Astrocyte of the hippocampus (primary cell): Measurements from ENCODE around the gene KCNJ9.
A peak's percentile ranks its signal among the peaks of the same experiment; 100 is the strongest.
"Not testable (repeated sequence)": the region's sequence is repeated elsewhere in the genome, so short reads cannot be mapped to it uniquely, and the experiment has no call there.

Experiments
- DNase-seq: peaks from one replicate; pipeline ENCODE4 v3.0.0; 2011; ENCODE audit warnings: low read depth, low spot score

KCNJ9 gene

DNA sequence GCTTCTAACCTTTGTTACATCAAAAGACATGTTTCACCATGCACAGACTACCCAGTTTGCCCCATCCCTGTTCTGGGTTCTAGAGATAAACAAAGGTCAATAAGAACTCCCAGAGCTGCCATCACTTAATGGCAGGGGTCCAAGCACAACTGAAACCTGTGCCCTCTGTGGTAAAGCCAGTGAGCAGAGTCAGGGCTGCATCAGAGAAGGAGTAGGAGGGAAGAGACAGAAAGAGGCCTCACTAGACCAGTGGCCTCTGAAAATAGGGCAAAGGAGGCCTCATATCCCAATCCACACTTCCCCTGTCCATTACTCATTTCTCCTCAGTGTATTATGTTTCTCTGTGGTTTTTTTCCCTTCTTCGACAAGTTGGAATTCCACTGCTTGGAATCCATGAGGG is 44.4 kb downstream of the KCNJ9 start:
- peak; percentile 32 for DNase-seq

DNA sequence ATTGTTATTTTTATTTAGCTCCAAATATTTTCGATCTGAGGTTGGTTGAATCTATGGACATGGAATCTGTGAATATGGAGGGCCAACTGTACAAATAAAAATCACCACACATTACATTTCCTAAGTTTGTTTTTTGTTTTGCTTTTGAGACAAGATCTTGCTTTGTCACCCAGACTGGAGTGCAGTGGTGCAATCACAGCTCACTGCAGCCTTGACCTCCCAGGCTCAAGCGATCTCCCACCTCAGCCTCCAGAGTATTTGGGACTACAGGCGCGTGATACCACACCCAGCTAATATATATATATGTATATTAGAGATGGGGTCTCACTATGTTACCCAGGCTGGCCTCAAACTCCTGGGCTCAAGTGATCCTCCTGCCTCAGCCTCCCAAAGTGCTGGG is 45.0 kb downstream of the KCNJ9 start:
- DNase-seq, result not testable (repeated sequence)

DNA sequence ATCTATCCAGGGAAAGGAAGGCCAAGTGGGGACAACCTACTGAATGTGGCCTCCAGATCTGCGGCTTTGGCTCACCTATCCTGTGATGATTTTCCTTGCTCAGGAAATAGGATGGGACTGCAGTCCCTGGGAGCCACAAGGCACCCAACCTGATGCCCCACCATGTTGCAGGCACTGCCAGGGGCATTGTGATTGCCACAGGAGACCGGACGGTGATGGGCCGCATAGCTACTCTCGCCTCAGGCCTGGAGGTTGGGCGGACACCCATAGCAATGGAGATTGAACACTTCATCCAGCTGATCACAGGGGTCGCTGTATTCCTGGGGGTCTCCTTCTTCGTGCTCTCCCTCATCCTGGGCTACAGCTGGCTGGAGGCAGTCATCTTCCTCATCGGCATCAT is 46.0 kb downstream of the KCNJ9 start:
- no peak for DNase-seq

DNA sequence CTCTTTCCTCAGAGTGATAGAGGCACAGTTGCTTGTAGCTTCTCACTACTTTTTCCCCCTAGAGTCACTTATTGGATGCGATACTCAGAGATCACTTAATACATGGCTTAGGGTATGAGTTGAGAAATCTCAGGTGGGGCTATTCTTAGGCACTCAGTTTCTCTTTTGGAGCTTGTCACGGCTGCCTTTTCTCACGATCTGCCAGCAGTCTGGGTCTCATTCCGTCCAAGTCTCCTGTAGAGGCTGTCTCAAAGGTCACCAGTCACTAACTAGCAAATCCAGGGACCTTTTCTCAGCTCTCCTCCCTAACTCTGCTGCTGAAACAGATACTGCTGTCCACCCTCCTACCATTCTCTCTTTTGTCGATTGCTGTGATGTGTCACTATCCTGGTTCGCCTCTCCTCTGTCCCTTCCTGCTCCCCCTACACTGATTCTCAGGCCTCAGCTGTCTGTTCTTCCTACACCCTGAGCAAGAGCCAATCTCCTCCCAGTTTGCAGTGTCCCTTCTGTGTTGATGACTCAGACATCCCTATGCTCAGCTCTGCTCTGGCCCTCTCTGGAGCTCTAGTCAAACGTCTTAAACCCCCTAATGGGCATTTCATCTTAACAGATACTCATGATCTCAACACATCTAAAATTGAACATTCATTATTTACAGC is 46.7 kb downstream of the KCNJ9 start:
- peak; percentile 36 for DNase-seq

DNA sequence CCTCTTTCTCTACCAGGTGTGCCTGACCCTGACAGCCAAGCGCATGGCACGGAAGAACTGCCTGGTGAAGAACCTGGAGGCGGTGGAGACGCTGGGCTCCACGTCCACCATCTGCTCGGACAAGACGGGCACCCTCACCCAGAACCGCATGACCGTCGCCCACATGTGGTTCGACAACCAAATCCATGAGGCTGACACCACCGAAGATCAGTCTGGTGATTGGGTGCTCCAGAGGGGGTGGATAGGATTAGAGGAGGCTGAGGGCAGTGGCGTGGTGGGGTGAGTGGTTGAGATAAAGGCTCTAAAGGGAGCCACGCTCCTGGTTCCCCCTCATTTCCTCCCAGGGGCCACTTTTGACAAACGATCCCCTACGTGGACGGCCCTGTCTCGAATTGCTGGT is 47.3 kb downstream of the KCNJ9 start:
- no peak for DNase-seq

DNA sequence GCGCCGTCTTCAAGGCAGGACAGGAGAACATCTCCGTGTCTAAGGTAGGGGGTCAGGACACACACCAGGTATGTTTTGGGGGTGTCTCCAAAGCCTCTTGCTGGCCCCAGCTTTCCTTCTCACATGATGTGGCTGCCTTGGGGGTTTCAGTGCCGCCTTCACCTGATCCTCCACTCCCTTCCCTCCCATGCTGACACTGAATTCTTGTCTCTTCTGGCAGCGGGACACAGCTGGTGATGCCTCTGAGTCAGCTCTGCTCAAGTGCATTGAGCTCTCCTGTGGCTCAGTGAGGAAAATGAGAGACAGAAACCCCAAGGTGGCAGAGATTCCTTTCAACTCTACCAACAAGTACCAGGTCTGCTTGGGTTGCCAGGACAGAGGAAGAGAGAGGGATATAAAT is 47.7 kb downstream of the KCNJ9 start:
- peak; percentile 27 for DNase-seq

DNA sequence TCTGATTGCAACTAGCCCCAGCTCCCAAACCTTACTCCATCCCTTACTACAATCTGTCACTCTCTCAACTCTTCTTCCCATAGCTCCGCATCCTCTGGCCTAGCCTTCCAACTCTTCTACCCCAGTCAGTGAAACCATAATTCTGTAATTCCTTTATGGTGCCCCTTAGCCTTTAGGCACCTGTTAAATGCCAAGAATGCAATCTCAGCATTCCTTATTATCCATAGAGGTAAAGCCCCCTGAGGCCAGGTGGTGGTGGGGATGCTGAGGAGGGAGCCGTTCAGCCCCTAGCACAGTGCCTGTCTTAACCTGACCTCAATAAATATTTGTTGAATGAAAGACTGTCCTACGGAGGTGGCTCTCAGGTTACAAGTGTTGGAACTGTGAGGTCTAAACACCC is 48.2 kb downstream of the KCNJ9 start:
- no peak for DNase-seq

DNA sequence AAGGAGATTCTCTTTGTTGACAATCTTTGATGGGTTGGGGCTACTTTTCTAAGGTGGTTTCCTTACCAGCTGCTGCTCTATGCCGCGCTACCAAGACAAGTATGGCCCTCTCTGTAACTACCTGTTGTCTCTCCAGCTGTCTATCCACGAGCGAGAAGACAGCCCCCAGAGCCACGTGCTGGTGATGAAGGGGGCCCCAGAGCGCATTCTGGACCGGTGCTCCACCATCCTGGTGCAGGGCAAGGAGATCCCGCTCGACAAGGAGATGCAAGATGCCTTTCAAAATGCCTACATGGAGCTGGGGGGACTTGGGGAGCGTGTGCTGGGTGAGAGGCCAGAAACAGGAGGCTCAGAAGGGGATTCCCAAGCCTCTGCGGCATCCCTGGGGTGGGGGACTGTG is 48.6 kb downstream of the KCNJ9 start:
- no peak for DNase-seq

DNA sequence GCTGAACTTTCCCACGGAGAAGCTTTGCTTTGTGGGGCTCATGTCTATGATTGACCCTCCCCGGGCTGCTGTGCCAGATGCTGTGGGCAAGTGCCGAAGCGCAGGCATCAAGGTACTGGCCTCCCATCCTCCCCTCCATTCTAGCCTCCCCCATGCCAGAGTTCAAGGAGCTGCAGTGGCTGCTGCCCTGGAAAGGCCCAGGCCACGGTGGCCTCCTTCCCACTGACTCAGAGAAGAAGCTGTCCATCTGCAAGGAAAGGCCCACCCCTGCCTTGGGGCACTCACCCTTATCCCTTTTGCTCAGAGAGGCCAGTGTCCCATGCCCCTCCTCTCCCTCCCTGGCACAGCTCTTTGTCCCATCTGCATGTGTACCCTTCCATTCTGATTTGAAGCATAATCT is 49.1 kb downstream of the KCNJ9 start:
- no peak for DNase-seq

DNA sequence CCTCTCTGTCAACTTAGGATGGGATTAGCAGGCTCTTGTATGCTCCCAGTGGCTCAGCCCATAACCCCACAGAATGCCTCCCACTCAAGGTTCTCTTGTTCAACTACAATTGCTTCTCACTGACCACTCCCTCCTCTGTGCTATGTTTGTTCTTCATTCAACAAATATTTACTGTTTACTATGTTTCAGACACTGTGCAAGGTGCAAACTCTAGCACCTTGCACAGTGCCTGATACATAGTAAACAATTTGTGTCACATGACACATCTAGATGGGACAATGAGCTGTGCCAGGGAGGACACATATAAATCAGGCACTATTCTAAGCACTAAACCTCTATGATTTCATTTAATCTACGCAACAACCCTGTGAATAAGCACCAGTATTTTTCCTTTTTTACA is 49.6 kb downstream of the KCNJ9 start:
- DNase-seq, result no peak

DNA sequence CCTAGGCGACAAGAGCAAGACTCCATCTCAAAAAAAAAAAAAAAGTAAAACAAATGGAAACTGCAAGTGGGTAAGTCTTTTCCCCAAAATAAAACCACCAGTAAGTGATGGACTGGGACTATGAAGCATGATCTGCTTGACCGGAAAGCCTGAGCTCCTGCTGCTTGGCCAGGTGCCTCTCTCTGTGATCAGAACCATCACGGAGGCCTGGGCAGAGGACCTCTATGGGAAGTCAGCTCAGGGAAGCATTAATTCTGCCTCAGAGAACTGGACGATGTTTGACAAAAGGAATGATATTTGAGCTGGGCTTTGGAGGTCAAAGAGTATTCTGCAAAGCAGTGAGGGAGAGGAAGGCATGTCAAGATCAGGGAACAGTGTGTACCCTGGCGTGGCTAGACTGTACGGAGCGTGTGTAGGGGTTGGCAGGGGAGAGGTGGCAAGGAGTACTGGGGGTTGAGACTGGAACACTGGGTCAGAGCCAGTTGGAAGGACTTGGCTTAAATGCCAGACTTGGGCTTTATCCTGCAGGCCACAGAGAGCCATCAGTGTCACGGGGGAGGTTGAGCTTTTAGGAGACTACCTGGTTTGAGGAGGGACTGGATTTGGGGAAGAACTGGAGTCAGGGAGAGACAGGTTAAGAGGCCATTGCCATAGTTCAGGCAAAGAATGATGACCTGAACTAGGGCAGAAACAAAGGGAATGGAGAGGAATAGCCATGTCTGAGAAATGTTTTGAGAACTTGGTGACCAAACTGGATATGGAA is 50.6 kb downstream of the KCNJ9 start:
- DNase-seq, result no peak

DNA sequence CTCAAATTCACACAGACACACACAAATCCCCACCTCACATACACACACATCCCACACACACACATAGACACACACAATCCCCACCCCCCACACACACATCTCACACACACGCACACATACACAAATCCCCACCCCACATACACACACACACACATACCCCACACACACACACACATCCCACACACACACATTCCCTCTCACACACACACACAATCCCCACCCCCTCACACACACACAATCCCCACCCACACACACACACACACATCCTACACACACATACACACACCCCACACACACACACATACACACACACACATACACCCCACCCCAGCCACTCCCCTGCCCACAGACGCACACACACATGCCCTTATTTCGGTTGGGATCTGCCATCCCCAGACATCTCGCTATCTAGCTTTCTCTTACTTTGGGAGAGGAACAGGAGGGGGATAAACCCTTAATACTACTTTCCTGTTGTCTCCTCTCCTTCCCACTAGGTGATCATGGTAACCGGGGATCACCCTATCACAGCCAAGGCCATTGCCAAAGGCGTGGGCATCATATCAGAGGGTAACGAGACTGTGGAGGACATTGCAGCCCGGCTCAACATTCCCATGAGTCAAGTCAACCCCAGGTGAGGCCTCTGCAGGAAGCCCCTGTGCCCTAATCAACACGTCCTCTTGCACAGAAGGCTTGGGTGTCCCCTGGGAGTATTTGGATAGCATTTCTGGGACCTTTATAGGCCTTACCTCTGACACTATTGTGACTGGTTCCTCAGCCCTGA is 52.8 kb downstream of the KCNJ9 start:
- no peak for DNase-seq

DNA sequence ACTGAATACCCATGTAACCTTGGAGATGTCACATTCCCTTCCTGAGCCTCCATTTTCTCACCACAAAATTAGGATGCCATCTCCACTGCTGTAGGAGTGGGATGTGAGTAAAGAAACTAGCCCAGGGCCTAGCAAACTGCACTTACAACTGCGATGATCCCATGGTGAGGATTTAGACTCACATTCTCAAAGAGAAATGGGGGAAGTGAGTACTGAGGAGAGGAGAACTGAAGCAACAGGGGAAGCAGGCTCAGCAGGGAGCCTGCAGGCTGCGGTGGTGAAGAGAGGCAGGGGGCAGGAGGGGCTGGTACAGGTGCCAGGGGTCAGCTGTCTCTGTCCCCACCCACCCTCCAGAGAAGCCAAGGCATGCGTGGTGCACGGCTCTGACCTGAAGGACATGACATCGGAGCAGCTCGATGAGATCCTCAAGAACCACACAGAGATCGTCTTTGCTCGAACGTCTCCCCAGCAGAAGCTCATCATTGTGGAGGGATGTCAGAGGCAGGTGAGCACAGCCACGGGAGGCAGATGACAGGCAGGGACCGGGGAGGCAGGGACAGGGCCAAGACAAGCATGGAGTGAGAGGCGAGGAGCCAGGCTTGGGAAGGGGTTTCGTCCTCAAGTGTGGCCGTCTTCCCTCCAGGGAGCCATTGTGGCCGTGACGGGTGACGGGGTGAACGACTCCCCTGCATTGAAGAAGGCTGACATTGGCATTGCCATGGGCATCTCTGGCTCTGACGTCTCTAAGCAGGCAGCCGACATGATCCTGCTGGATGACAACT is 53.6 kb downstream of the KCNJ9 start:
- DNase-seq, result no peak

DNA sequence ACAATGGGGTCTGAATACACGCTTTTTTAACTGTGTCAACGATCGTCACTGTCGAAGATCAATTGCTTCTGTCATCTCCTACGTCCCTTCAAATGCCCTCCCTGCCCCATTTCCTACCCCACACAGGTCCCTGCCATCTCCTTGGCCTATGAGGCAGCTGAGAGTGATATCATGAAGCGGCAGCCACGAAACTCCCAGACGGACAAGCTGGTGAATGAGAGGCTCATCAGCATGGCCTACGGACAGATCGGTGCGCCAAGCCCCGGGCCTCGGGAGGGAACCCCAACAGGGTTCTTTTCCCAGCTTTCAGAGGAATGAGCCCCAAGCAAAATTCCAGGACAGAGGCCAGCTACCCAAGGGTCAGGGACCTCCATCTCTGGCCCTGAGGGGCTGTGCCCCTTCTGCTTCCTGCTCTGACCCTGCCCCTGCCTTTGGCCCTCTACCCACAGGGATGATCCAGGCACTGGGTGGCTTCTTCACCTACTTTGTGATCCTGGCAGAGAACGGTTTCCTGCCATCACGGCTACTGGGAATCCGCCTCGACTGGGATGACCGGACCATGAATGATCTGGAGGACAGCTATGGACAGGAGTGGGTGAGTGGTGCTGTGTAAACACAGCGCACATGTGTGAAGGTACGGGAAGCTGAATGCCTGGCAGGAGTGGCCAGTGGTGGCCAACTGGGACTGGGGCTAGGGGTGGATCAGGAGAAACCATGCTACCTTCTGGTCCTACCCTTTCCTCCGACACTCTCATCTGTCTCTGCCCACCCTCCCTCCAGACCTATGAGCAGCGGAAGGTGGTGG is 55.0 kb downstream of the KCNJ9 start:
- no peak for DNase-seq

DNA sequence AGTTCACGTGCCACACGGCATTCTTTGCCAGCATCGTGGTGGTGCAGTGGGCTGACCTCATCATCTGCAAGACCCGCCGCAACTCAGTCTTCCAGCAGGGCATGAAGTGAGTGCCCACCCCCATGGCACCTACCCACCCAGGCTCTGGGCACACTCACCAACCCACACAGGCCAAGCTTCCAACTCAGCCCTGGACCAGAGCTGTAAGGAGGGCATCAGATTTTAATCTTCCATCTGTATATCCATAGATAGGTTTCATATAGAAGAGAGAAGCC is 55.5 kb downstream of the KCNJ9 start:
- no peak for DNase-seq

DNA sequence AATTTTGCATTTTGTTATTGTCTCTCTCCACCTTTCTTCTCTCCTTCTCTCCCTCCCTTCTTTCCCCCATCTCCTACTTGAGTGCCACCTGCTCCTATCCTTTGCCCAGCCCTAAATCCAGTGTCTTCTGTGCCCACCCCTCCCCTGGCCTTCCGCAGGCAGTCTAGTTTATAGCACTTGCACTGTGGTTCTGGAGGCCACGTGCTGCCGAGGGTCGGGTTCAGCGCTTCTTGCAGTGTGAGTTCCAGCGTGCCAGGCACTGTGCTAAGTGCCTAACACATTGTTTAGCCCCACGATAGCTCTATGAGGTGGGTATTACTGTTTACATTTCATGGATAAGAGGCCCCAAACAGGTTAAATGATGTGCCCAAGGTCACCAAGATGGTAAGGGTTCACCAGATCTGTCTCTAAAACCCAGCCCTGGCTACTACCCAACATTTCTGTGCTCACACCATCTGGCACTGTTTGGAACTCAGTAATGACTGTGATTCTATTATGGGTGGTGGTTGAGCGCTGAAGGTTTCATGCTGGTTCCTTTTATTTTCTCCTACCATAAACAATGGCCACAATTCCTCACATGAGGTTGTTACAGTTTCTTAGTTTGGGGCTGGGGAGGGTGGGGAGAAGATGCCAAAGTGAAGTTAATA is 56.0 kb downstream of the KCNJ9 start:
- DNase-seq, result peak; percentile 31

DNA sequence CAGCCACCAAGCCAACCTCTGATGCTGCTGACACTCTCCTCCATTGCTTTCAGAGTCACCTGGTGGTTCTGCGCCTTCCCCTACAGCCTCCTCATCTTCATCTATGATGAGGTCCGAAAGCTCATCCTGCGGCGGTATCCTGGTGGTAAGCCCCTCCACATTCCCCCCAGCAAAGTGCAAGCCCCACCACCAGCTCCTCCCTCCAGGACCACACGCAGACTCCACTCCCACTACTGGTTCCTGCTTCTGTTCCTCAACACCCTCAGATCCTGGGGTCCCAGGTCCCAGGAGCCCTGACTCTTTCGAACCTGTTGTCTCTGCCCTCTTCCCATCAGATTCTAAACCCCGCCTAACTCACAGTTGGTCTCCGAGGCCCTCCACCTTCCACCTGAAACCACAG is 58.5 kb downstream of the KCNJ9 start:
- no peak for DNase-seq
